ENCODE results near the gene DLG1. TPM values are rescaled to one million over a fixed set of nuclear protein-coding genes. Genes with fewer than 3 reads are reported as not detected.
"Not testable (repeated sequence)": the region's sequence is repeated elsewhere in the genome, so short reads cannot be mapped to it uniquely, and the experiment has no call there.

Gene DLG1
- total and polyA plus RNA-seq, 2 of the 4 experiments (the other 2 are of a cell fraction), result 21.2 to 57.7 TPM

- H3K36me3 ChIP-seq (ENCODE audit: control insufficient read depth, insufficient read depth, low read length); H3K4me3 ChIP-seq (ENCODE audit: insufficient read depth, low read depth, low read length); H3K23ac ChIP-seq (ENCODE audit: low read depth, low read length); dilution Hi-C loops (cut with HindIII; ENCODE audit: low sequenced_read_pairs, unreplicated experiment); H3K27ac ChIP-seq (ENCODE audit: insufficient read depth, low read length); H4K5ac ChIP-seq (ENCODE audit: low read depth, low read length); H3K18ac ChIP-seq (ENCODE audit: low read depth, low read length); H3K4me2 ChIP-seq (ENCODE audit: low read depth, low read length); H3K27me3 ChIP-seq (ENCODE audit: control insufficient read depth, insufficient read depth, low read length); H3K9me3 ChIP-seq (ENCODE audit: control insufficient read depth, insufficient read depth, low read length); H3K14ac ChIP-seq (replicated peaks; ENCODE audit: low read depth, low read length); in situ Hi-C loops (cut with MboI; ENCODE audit: low sequenced_read_pairs); POLR2A ChIA-PET (ENCODE audit: unreplicated experiment); ATAC-seq (ENCODE audit: low read depth); H2AK5ac ChIP-seq (ENCODE audit: low read depth, low read length); intact Hi-C loops (cut with micrococcal nuclease); H2BK5ac ChIP-seq (ENCODE audit: low read depth, low read length, poor library complexity, severe bottlenecking); H3K9me1 ChIP-seq (ENCODE audit: insufficient read depth, low read length); H4K91ac ChIP-seq (ENCODE audit: insufficient read depth, low read depth, low read length); H3K4ac ChIP-seq (ENCODE audit: low read depth, low read length); H3K56ac ChIP-seq (ENCODE audit: extremely low read depth, insufficient read depth, low read length); DNase-seq; H2BK120ac ChIP-seq (ENCODE audit: low read depth, low read length); H2AFZ ChIP-seq (replicated peaks; ENCODE audit: low read length, poor library complexity); H4K8ac ChIP-seq (ENCODE audit: low read depth in 2 of 2, low read length in 2 of 2); H2AK9ac ChIP-seq (replicated peaks; ENCODE audit: low read depth, low read length, poor library complexity); CTCF ChIA-PET; H2BK15ac ChIP-seq (ENCODE audit: low read depth, low read length); H3K4me1 ChIP-seq (ENCODE audit: control insufficient read depth, insufficient read depth, low read length); BruUV-seq (replicated peaks); H3K9ac ChIP-seq (ENCODE audit: low read depth, low read length); H2BK20ac ChIP-seq (ENCODE audit: low read depth, low read length): not testable (repeated sequence)
- H4K20me1 ChIP-seq (ENCODE audit: insufficient read depth, low read length), result peaks cover 27% of the 10 kb centered on the region
- WGBS, 2 experiments (ENCODE audit: extremely low coverage in 2 of 2, insufficient read length in 1 of 2), result no CpG with 5 or more reads among the region's 8 CpGs
- peaks cover 9 to 53% of the 10 kb centered on the region in 2 experiments; a peak in 3 of 4 replicates for H3K79me1 ChIP-seq (ENCODE audit: low read depth in 1 of 2, low read length in 2 of 2)
- 0 out of 2 replicates have a peak, but pooled peaks have one; percentile 7 for TF ChIP-seq RAD21 (IDR thresholded peaks at IDR 0.05; ENCODE audit: low read length)
- TF ChIP-seq SMC3 (IDR thresholded peaks at IDR 0.05; ENCODE audit: low read depth, low read length), result peak; percentile 8; the same call in 1 of the 2 replicates
- 0 out of 2 replicates have a peak, but pooled peaks have one; percentile 17 for TF ChIP-seq CTCF (conservative IDR thresholded peaks at IDR 0.05; ENCODE audit: low read depth, low read length)
Measured at GRCh38 chr3:197276808-197277207, 21.6 kb downstream of the DLG1 start.

All from IMR-90 (cell line).